Mammary epithelial cell (primary cell): ENCODE measurements around the gene KCNQ5.

ENCODE experiments used
- CTCF ChIP-seq, 2 donors: IDR thresholded peaks in 1 of 2; conservative IDR thresholded peaks in 1 of 2; 2 replicates each; pipeline ENCODE4 v1.5.1; 2011 to 2012; ENCODE audit warnings: inconsistent platforms in 2 of 2, low read length in 2 of 2, mild to moderate bottlenecking in 2 of 2, control low read depth in 1 of 2, low read depth in 1 of 2; ENCODE audit not compliant: insufficient read depth in 1 of 2; ENCODE audit errors: extremely low read depth in 1 of 2
- EZH2 ChIP-seq: IDR thresholded peaks from 2 replicates; pipeline ENCODE4 v1.6.1; 2012; ENCODE audit warnings: low read length, inconsistent platforms, borderline replicate concordance

- TF ChIP-seq CTCF (conservative IDR thresholded peaks at IDR 0.05 in 1 of 2, IDR thresholded peaks at IDR 0.05 in 1 of 2; ENCODE audit: extremely low read depth in 1 of 2, insufficient read depth in 1 of 2, low read depth in 1 of 2, low read length in 2 of 2) (no peak), EZH2 (no peak)
These were observed 441.0 kb downstream of the KCNQ5 start for GRCh38 chr6:73062837-73063236.
